Activated naive CD8-positive, alpha-beta T cell treated with anti-CD3 and anti-CD28 coated beads, Interleukin-2, amount 10 ng/mL, durations not matched to agents 7 days and 5 days (primary cell): ENCODE data around the gene CCDC182. TPM values are rescaled to one million over a fixed set of nuclear protein-coding genes. Genes with fewer than 3 reads are reported as not detected.

ENCODE experiments used
- ATAC-seq: fragments of 150-1000 bp; cut with Tn5 transposase; one replicate; pipeline ENCODE4 v1.10.0; 2021; ENCODE audit warnings: low read depth, moderate library complexity
- POLR2A ChIA-PET: fragments of 350-600 bp; sonication (Branson Sonifier 250); formaldehyde crosslinking; loops from one replicate; lab custom pipeline; 2021; ENCODE audit warnings: antibody characterized with exemption; lab: Charles Lee
- DNase-seq: peaks from one replicate; pipeline ENCODE4 v3.0.0; 2021
- H3K27ac Mint-ChIP-seq: one replicate; pipeline ENCODE4 v1.8.0; 2022; ENCODE audit warnings: mild to moderate bottlenecking, mixed read lengths
- H3K27me3 Mint-ChIP-seq: one replicate; pipeline ENCODE4 v1.8.0; 2022; ENCODE audit warnings: mild to moderate bottlenecking, moderate library complexity, mixed read lengths
- H3K36me3 Mint-ChIP-seq: one replicate; pipeline ENCODE4 v1.8.0; 2021; ENCODE audit warnings: mild to moderate bottlenecking, mixed read lengths
- H3K4me1 Mint-ChIP-seq: one replicate; pipeline ENCODE4 v1.8.0; 2021; ENCODE audit warnings: mixed read lengths
- H3K4me3 Mint-ChIP-seq: one replicate; pipeline ENCODE4 v1.8.0; 2022; ENCODE audit warnings: mild to moderate bottlenecking, moderate library complexity, mixed read lengths
- H3K9me3 Mint-ChIP-seq: one replicate; pipeline ENCODE4 v1.8.0; 2021; ENCODE audit warnings: mixed read lengths
- total RNA-seq, 2 experiments: library from RNA; stranded (reverse); gene quantifications; one replicate each; pipeline ENCODE4 v1.2.3, GENCODE V29; 2021

The CCDC182 gene
- total RNA-seq, 2 experiments from 2014 or later = not detected

DNA sequence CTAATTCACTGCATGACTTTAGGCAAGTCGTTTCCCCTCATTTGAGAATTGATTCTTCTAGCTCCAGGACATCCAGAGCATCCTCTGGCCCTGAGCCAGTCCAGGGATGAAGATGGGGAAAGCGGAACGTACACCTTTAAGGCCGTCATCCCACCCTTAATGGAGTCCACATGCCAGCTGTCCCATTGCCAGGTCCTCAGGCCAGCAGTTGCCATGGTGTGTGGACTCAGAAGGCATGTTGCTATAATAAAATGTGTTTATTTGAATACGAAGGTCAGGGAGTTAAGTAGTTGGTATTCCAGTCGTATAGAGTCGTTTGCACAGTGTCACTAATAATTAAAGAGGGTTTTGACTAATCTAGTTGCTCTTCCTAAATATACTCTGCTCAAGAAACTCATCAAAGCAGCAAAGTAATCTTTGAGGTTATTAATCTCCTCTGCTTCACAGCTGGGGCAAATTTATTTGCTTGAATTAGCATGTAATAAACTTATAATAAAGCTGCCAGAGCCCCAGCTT, 30.4 kb downstream of the CCDC182 start:
- Mint-ChIP-seq H3K9me3 (peaks cover 8% of the 10 kb centered on the region), H3K4me1 (no peaks in the 10 kb centered on the region), H3K27ac (no peak overlapping the region), H3K36me3 (peaks cover 3% of the 10 kb centered on the region), H3K27me3 (peaks cover 37% of the 10 kb centered on the region), H3K4me3 (no peak overlapping the region)
- ATAC-seq (no peak), DNase-seq (no peak)
- POLR2A ChIA-PET = no interaction called here

DNA sequence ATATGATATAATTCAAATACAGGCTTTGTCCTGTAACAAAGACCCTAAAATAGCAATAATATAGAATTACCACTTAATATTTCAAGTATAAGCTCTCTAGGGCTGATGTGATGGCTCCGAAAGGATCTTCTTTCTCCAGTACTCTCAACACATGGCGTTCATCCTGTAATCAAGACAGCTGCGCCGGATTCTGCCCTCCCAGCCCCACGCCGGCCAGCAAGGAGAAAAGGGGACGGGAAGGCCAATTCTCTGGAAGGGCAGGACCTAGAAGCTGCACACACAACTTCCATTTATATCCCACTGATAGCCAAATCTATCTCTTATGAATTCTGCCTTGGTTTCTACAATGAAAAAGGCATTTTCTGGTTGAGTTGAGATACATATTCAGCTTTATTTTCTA, 32.0 kb downstream of the CCDC182 start:
- ATAC-seq (no peak), DNase-seq (no peak)
- Mint-ChIP-seq H3K36me3 (peaks cover 3% of the 10 kb centered on the region), H3K27me3 (peaks cover 29% of the 10 kb centered on the region), H3K9me3 (peaks cover 8% of the 10 kb centered on the region), H3K4me1 (no peaks in the 10 kb centered on the region), H3K4me3 (no peak overlapping the region), H3K27ac (no peak overlapping the region)
- POLR2A ChIA-PET = no interaction called here

DNA sequence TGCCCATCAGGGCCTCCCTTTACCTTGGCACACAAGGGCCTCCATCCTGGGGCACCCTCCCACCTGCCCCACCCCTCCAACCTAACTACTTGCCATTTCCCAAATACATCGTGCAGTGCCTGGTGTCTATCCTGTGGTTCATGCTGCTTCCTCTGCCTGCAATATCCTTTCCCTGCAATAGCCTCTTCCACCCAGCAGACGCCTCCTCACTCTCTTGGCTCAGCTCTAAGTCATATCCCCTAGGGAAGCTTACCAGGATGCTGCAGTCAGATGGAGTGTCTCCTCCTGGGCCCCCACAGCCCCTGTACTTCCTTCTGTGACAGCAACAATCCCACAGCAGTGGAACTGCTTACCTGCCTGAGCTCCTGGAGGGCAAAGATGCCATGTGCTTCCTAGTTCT, 36.7 kb downstream of the CCDC182 start:
- Mint-ChIP-seq H3K4me1 (peaks cover 8% of the 10 kb centered on the region), H3K36me3 (peaks cover 5% of the 10 kb centered on the region), H3K27ac (no peak overlapping the region), H3K9me3 (peaks cover 8% of the 10 kb centered on the region), H3K4me3 (no peak overlapping the region), H3K27me3 (peaks cover 13% of the 10 kb centered on the region)
- ATAC-seq (no peak), DNase-seq (no peak)
- POLR2A ChIA-PET = no interaction called here

DNA sequence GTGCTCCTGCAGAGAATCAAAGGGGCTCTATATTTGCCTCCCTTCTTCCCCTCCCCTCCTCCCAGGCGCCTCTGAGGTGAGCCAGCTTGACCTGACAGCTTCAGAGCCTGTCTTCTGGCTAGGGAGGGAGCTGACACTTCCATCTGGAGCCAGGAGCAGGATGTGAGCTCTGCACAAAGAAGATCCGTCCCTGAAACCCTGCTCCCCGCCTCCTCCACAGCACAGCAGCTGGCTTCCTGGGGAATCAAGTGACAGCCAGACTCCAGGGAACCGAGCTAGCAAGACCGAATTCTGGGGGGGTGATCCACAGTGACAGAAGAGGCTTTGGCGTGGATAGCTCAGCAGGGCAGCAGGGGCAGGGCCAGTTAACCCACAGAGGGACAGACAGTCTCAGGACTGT, 37.2 kb downstream of the CCDC182 start:
- H3K27ac Mint-ChIP-seq = no peak overlapping the region
- ATAC-seq (no peak), DNase-seq (no peak)
- POLR2A ChIA-PET = no interaction called here
- peaks cover 8% of the 10 kb centered on the region for H3K4me1 Mint-ChIP-seq
- H3K27me3 Mint-ChIP-seq = peaks cover 10% of the 10 kb centered on the region
- peaks cover 5% of the 10 kb centered on the region for H3K36me3 Mint-ChIP-seq
- H3K9me3 Mint-ChIP-seq = peaks cover 8% of the 10 kb centered on the region
- H3K4me3 Mint-ChIP-seq = no peak overlapping the region

DNA sequence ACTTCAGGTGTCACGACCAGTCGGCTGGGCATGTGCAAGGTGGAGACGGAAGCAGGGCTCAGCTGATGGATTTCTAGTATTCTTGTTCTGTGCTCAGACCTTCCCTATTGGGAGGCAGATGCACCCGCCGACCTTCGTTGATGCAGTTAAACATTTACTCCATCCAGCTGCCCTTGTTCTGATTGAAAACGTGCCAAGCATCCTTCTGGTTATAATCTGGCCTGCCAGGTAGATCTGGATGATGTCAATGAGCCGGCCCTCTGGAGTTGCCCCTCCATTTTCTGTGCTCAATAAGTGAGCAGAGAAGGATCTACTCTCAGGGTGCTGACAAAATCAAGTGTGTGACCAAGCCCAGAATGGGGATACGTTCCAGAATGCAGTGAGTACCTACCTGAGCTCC, 38.3 kb downstream of the CCDC182 start:
- peaks cover 8% of the 10 kb centered on the region for H3K4me1 Mint-ChIP-seq
- peaks cover 5% of the 10 kb centered on the region for H3K36me3 Mint-ChIP-seq
- POLR2A ChIA-PET = no interaction called here
- no peak overlapping the region for H3K27ac Mint-ChIP-seq
- peaks cover 9% of the 10 kb centered on the region for H3K27me3 Mint-ChIP-seq
- H3K9me3 Mint-ChIP-seq = peaks cover 8% of the 10 kb centered on the region
- H3K4me3 Mint-ChIP-seq = no peak overlapping the region
- no peak for ATAC-seq
- no peak for DNase-seq

DNA sequence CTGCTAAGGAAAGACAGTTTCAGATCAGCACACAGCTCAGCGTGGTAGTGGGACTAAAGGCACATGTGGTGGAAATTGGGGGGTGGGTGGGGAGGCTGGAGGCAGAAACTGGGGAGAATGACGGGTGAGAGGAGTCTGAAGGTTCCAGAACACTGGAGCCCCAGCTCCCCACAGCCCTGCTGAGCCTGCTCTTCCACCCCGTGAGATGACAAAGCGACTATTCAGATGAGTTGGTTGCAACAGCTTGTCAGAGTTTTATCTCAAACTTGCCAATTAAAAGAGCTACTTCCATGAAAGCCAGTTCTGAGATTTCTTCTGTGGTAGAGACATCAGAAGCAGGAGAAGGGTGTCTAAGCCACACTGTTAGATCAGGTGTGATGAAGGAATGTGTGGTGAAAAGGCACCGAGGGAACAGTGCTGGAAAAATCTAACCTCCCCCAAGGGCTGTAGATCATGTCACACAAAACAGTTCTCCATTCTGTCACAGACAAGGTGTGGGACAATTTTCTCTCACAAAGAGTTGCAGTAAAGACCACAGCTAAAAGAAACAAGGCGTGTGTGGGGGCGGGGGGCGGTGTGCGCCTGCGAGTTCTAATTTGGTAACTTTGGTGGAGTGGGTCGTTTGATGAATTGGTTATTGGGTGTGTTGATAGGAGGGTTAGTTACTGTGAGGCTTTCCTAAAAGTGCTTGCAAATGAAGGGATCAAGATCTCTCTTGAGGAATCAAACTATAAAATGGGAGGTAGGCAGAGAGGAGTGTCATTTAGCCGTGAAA, 39.0 kb downstream of the CCDC182 start:
- Mint-ChIP-seq H3K4me3 (no peak overlapping the region), H3K4me1 (peaks cover 8% of the 10 kb centered on the region), H3K9me3 (peaks cover 8% of the 10 kb centered on the region), H3K36me3 (peaks cover 3% of the 10 kb centered on the region), H3K27me3 (peaks cover 4% of the 10 kb centered on the region), H3K27ac (no peak overlapping the region)
- POLR2A ChIA-PET = interaction anchor here (0.6 kb wide), 2 partner anchors 69 to 106 kb away, joined by 3 to 4 read pairs; no protein-coding TSS in a partner anchor
- DNase-seq (no peak), ATAC-seq (no peak)

DNA sequence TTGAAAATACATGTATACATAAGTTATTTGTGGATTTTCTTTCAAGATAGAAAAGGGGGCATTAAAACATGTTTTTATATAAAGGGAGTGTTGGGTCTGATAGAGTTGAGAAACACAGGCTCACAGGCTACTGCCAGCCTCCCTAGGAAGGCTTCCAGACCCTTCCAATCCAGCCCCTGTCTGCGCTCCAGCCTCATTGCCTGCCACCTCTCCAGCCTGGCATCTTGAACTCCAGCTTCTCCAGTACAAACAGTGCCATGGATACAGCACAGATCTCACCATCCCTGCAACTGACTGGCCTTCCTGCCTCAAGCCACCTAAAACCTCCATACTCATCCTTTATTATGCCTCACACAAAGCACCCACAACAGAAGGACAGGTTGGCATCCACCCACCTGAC, 40.7 kb downstream of the CCDC182 start:
- no peak for ATAC-seq
- no peak for DNase-seq
- H3K4me1 Mint-ChIP-seq = peaks cover 8% of the 10 kb centered on the region
- no peak overlapping the region for H3K4me3 Mint-ChIP-seq
- H3K9me3 Mint-ChIP-seq = no peaks in the 10 kb centered on the region
- no peak overlapping the region for H3K27ac Mint-ChIP-seq
- peaks cover 2% of the 10 kb centered on the region for H3K36me3 Mint-ChIP-seq
- POLR2A ChIA-PET = no interaction called here
- no peaks in the 10 kb centered on the region for H3K27me3 Mint-ChIP-seq

DNA sequence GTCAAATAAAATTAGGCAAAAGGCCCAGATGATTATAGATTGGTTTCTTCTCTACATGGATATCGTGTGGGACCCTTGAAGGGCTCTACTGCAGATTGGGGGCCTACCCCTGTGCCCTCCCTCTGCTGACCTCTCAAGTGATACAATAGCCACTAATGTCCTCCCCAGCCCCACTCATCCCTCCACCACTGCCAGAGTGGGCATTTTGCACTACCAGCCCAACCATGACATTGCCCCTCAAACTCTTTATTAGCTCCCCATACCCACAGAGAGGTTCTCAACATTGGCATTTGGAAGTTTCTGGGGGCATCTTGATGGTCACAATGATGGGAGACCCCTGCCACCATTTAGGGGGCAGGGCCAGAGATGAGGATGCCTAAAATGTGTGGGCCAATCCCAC, 41.8 kb downstream of the CCDC182 start:
- Mint-ChIP-seq H3K27me3 (no peaks in the 10 kb centered on the region), H3K4me1 (peaks cover 10% of the 10 kb centered on the region), H3K4me3 (no peak overlapping the region), H3K27ac (no peak overlapping the region), H3K36me3 (peaks cover 2% of the 10 kb centered on the region), H3K9me3 (no peaks in the 10 kb centered on the region)
- DNase-seq (no peak), ATAC-seq (no peak)
- POLR2A ChIA-PET = no interaction called here

DNA sequence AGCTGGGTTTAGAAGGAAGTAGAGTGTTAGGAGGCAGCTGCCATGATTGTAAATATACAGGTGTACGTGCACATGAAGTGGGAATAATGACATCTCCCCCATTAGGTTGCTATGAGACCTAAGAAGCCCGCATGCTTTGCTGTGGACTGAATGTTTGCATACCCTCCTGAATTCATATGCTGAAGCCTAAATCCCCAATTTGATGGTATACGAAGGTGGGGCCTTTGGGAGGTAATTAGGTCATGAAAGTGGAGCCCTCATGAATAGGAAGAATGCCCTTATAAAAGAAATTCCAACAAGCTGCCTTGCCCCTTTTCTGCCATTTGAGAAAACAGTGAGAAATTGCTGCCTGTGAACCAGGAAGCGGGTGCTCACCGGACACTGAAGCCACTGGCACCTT, 44.0 kb downstream of the CCDC182 start:
- H3K4me3 Mint-ChIP-seq = no peak overlapping the region

DNA sequence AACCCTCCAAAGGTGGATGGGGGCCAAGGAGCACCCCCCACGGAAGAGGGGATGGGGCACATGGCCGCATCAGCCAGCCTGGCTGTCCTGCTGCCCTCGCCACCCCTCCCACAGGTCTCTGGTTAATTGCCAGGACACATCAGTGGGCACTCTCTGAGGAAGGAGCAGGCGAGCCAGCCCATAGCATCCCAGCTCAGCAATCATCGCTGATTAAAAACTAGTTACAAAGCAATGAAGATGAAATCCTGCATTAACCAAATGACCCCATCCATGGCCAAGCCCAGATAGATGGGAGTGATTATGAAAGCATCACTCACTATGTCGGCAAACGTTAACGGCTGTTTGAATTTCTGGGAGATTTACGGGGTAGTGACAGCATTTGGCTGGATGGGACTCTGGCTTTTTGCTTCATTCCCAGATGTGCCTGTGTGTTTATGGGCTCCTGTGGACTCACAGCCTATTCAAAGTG, 45.3 kb downstream of the CCDC182 start:
- Mint-ChIP-seq H3K27ac (no peak overlapping the region), H3K36me3 (peaks cover 9% of the 10 kb centered on the region), H3K9me3 (peaks cover 4% of the 10 kb centered on the region), H3K27me3 (no peaks in the 10 kb centered on the region), H3K4me3 (no peak overlapping the region), H3K4me1 (peaks cover 2% of the 10 kb centered on the region)
- POLR2A ChIA-PET = no interaction called here
- DNase-seq (no peak), ATAC-seq (no peak)

More for the DNA sequence above, 44.0 kb downstream of the CCDC182 start:
- Mint-ChIP-seq H3K4me1 (peaks cover 5% of the 10 kb centered on the region), H3K27ac (no peak overlapping the region), H3K9me3 (no peaks in the 10 kb centered on the region), H3K27me3 (no peaks in the 10 kb centered on the region), H3K36me3 (peaks cover 2% of the 10 kb centered on the region)
- no peak for DNase-seq
- POLR2A ChIA-PET = no interaction called here
- no peak for ATAC-seq

DNA sequence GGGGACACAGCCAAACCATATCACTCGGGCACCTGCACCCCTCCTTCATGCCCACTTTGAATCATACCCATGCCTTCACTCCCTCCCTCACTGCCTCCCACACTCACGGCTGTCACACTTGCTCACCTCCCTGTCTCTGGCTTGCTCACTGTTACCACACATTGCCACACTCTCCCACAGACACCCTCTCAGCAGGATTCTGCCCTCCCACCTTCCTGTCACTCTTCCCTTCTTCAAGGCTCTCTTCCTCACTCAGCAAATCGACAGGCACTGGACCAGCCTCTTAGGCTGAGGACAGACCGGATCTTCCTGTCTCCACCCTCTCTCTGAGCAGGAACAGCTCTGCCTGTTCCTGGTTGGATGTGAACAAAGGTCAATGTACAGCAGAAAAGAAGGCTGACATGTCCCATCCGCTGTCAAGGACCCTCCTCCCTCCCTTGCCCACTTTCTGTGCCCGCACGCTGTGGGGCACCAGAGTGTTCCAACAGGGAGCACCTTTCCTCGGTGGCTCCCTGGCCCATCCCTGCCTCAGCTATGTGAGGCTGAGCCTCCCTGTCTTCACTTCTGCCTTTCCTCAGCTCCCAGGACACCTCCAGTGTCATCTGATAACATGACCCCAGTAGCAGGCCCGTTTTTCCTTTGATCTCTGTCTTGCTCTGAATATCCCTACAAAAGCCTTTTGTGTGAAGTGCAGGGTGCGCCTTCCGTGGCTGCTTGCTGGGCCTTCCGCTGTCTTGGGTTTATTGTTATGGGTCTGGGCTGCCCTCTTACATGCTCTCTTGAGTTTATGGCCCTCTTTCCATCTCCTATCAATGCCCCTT, 47.0 kb downstream of the CCDC182 start:
- no peak overlapping the region for H3K27ac Mint-ChIP-seq
- H3K9me3 Mint-ChIP-seq = peaks cover 12% of the 10 kb centered on the region
- H3K36me3 Mint-ChIP-seq = peaks cover 17% of the 10 kb centered on the region
- H3K4me3 Mint-ChIP-seq = no peak overlapping the region
- no peak for ATAC-seq
- H3K27me3 Mint-ChIP-seq = no peaks in the 10 kb centered on the region
- POLR2A ChIA-PET = no interaction called here
- DNase-seq = no peak
- peaks cover 10% of the 10 kb centered on the region for H3K4me1 Mint-ChIP-seq

DNA sequence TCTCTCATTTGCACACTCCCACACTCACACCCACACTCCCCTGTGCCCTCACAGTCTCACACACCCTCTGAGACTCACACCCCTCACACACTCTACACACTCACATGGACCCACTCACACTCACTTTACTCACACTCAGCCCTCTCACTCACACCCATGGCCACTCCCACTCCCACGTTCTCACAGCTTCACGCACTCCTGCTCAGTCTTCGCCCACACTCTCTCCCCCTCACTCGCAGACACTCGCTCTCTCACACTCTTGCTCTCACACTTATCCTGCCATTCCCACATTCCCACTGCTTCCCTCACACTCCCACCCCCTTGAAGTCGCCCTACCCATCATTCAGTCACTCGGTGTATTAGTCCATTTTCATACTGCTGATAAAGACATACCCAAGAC, 47.9 kb downstream of the CCDC182 start:
- POLR2A ChIA-PET = no interaction called here
- DNase-seq = no peak
- Mint-ChIP-seq H3K4me1 (peaks cover 18% of the 10 kb centered on the region), H3K9me3 (peaks cover 14% of the 10 kb centered on the region), H3K27ac (no peak overlapping the region), H3K36me3 (peaks cover 22% of the 10 kb centered on the region), H3K27me3 (no peaks in the 10 kb centered on the region), H3K4me3 (no peak overlapping the region)
- ATAC-seq = no peak

DNA sequence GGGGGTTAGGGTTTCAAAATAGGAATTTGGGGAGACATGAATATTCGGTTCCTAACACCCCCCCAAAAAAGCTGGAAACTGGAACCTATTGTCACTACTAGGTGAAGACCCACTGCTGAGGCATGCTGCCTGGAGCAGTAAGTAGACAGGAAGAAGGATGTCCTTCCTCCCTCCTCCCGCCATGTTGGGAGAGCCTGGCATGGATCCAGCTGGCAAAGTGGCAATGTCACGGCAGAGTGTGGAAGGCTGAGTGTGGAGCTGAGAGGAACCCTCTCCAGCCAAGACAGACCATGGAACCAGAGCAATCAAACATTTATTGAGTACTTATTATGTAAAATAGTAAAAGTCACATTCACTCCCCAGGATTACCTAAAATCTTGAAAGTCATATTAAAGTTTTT, 49.0 kb downstream of the CCDC182 start:
- Mint-ChIP-seq H3K27ac (no peak overlapping the region), H3K36me3 (peaks cover 22% of the 10 kb centered on the region), H3K4me1 (peaks cover 18% of the 10 kb centered on the region), H3K4me3 (no peak overlapping the region), H3K9me3 (peaks cover 17% of the 10 kb centered on the region), H3K27me3 (no peaks in the 10 kb centered on the region)
- no peak for ATAC-seq
- no peak for DNase-seq
- POLR2A ChIA-PET = no interaction called here
